ENCODE results near the gene TNPO2.

- TF ChIP-seq CTCF (conservative IDR thresholded peaks at IDR 0.05; ENCODE audit: low read depth in 2 of 2) (no peak), EZH2phosphoT487 (IDR thresholded peaks at IDR 0.05; ENCODE audit: unreplicated experiment) (no peak), POLR2AphosphoS5 (IDR thresholded peaks at IDR 0.05; ENCODE audit: low read depth) (no peak), JUNB (IDR thresholded peaks at IDR 0.05; ENCODE audit: unreplicated experiment) (no peak), ZNF462 (CRISPR knock-in tag; IDR thresholded peaks at IDR 0.05) (no peak), ZNF114 (CRISPR knock-in tag; IDR thresholded peaks at IDR 0.05) (no peak), EZH2 (IDR thresholded peaks at IDR 0.05; ENCODE audit: low read depth, unreplicated experiment) (no peak), CREB1 (CRISPR knock-in tag; IDR thresholded peaks at IDR 0.05; ENCODE audit: low read depth) (no peak)
- TF ChIP-seq, protein P1, sequence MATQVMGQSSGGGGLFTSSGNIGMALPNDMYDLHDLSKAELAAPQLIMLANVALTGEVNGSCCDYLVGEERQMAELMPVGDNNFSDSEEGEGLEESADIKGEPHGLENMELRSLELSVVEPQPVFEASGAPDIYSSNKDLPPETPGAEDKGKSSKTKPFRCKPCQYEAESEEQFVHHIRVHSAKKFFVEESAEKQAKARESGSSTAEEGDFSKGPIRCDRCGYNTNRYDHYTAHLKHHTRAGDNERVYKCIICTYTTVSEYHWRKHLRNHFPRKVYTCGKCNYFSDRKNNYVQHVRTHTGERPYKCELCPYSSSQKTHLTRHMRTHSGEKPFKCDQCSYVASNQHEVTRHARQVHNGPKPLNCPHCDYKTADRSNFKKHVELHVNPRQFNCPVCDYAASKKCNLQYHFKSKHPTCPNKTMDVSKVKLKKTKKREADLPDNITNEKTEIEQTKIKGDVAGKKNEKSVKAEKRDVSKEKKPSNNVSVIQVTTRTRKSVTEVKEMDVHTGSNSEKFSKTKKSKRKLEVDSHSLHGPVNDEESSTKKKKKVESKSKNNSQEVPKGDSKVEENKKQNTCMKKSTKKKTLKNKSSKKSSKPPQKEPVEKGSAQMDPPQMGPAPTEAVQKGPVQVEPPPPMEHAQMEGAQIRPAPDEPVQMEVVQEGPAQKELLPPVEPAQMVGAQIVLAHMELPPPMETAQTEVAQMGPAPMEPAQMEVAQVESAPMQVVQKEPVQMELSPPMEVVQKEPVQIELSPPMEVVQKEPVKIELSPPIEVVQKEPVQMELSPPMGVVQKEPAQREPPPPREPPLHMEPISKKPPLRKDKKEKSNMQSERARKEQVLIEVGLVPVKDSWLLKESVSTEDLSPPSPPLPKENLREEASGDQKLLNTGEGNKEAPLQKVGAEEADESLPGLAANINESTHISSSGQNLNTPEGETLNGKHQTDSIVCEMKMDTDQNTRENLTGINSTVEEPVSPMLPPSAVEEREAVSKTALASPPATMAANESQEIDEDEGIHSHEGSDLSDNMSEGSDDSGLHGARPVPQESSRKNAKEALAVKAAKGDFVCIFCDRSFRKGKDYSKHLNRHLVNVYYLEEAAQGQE (IDR thresholded peaks at IDR 0.05; ENCODE audit: unreplicated experiment): no peak
Measured at GRCh38 chr19:12715929-12716328, 7.8 kb downstream of the TNPO2 start.

All from GM23338 (cell line).